ENCODE measurements around the gene EMC1.
"Not testable (repeated sequence)": the region's sequence is repeated elsewhere in the genome, so short reads cannot be mapped to it uniquely, and the experiment has no call there.

The EMC1 gene

GRCh38 chr1:19251305-19252196 is at the start of gene EMC1, which contains the start of gene MRTO4:
Gene EMC1 (minus strand): TSS chr1:19251524. CDS start chr1:19251509, 15 bp downstream.
Gene MRTO4 (plus strand): TSS chr1:19251805. CDS start chr1:19251836, 31 bp downstream.
- DNase-seq = peak; percentile 90

- DNase-seq = no peak
These were observed 48.9 kb upstream of the EMC1 start for GRCh38 chr1:19300211-19300610.

DNA sequence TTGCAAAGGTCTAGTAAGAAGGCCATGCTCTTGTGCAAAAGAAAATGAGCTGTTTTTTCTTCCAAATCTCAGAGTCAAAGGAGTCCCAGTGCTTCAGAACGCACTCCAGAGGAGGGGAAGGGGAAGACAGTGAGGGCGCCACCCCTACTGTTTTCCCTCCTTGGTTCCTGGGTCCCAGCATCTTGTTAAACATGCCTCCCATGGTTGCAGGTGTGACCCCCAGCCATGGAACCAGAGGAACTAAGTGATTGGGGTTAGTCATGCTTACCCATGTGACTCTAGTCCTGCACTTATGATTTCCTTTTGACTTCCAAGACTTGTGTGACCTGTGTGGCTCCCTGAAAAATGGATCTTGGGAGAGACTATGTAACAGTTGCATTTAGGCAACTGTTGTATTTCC is 43.3 kb upstream of the EMC1 start:
- no peak for DNase-seq

DNA sequence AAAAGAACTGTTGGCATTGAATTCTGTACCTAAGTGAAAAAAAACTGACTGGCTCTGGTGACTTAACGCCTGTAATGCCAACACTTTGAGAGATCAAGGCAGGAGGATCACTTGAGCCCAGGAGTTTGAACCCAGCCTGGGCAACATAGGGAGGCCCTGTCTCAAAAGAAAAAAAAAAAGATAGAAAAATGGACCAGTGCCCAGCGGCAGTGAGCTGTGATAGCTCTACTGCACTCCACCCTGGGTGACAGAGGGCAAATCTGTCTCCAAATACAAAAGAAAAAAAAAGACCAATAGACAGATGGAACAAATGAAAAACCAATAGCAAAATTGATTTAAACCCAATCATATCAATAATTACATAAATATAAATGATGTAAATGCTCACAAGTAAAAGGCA is 37.9 kb upstream of the EMC1 start:
- DNase-seq = no peak

- peak; percentile 60 for DNase-seq
These were observed 37.3 kb upstream of the EMC1 start, which contains the start of gene AKR7A3 for GRCh38 chr1:19288324-19289241. Gene AKR7A3 (minus strand): TSS chr1:19288770. CDS start chr1:19288709, 61 bp downstream.

- DNase-seq = no peak
These were observed 36.3 kb upstream of the EMC1 start for GRCh38 chr1:19287436-19288185.

GRCh38 chr1:19285807-19286206 is 34.5 kb upstream of the EMC1 start:
- DNase-seq = not testable (repeated sequence)

- DNase-seq = not testable (repeated sequence)
These were observed 34.0 kb upstream of the EMC1 start for GRCh38 chr1:19285366-19285765.

DNA sequence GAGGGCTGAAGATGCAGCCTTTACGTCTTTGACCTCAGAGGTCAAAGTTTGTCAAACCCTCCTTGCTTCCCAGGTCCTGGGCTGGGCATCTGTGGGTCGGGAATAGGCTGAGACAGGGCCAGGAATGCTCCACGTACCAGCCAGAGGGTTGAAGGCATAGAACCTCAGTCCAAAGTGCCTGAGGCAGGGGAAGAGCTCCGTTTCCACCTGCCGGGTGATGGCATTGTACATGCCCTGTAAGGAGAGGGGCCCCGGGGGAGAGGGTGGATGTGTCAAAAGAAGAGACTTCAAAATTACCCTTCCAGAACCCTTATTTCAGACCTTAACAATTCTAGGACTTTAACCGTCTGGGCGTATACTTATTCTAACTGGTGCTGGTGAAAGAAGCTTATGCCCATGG is 33.6 kb upstream of the EMC1 start:
- no peak for DNase-seq

DNA sequence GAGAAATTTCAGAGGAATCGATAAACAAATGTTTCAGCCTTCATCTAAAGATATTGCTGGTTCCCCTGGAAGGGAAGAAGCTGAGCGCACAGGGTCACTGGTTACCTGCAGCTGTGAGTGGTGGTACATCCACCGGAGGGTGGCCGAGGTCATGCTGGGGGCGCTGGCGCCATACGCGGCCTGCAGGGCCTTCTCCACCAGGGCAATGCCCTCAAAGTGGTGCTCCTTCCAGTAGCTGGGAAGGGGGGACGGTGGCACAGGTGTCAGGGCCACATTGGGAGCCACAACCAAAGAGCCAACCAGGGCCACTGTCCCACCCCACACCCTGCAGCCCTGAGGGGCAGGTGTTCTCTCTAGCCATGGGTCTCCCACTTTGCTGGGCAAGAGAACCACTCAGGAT is 32.6 kb upstream of the EMC1 start:
- no peak for DNase-seq

DNA sequence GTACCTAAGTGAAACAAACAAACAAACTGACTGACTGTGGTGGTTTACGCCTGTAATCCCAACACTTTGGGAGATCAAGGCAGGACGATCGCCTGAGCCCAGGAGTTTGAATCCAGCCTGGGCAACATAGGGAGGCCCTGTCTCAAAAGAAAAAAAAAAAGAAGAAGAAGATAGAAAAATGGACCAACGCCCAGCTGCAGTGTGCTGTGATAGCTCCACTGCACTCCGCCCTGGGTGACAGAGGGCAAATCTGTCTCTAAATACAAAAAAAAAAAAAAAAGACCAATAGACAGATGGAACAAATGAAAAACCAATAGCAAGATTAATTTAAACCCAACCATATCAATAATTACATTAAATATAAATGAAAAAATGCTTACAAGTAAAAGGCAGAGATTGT is 23.3 kb upstream of the EMC1 start:
- no peak for DNase-seq

- DNase-seq = not testable (repeated sequence)
These were observed 22.7 kb upstream of the EMC1 start for GRCh38 chr1:19273844-19274531.

DNA sequence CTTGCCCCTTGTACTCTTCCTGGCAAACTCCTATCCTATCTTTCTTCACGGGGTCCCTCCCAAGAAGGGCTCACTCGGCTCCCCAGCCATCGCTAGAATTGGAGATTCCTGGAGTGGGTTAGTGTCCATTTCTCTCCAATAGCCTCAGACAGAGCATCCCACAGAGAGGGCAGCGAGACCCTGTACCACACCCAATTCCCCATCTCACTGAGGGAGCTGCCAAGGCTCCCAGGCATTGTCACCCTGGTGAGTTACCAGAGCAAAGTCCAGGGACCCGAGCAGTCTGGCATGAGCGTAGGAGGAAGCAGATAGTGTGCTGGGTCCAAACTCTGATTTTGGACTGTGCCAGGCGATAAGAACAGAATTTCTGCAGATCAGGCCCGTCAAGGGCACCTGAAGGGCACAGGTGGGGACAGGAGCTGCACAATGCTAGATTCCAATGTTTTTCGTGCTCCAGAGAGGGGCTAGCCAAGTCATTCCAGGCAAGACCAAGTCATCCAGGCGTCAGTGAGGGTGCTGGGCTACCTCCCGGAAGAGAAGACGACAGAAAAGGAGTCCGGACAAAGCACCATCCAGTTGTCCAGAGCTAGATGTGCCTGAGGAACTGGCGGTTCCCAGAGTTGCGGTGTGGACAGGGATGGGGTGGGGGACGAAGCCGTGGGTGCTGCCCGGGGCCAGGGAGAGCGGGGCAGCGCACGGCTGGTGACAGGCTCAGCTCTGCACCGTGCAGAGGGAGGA is 22.0 kb upstream of the EMC1 start:
- DNase-seq = no peak

GRCh38 chr1:19272064-19272463 is 20.7 kb upstream of the EMC1 start:
- no peak for DNase-seq

- DNase-seq = not testable (repeated sequence)
These were observed 19.0 kb upstream of the EMC1 start for GRCh38 chr1:19270343-19270730.

- not testable (repeated sequence) for DNase-seq
These were observed 18.4 kb upstream of the EMC1 start for GRCh38 chr1:19269427-19270342.

DNA sequence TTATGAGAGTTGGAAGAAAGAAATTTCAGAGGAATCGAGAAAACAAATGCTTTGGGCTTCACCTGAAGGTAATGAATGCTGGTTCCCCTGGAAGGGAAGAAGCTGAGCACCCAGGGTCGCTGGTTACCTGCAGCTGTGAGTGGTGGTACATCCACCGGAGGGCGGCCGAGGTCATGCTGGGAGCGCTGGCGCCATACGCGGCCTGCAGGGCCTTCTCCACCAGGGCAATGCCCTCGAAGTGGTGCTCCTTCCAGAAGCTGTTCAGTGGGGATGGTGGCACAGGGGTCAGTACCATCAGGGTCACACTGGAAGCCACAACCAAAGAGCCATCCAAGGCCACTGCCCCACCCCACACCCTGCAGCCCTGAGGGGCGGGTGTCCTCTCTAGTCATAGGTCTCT is 17.1 kb upstream of the EMC1 start:
- DNase-seq = no peak

- DNase-seq = no peak
These were observed 11.4 kb upstream of the EMC1 start for GRCh38 chr1:19262744-19263143.

GRCh38 chr1:19262047-19262446 is 10.7 kb upstream of the EMC1 start:
- DNase-seq = no peak

Measured in suppressor macrophage treated with lipopolysaccharide for 4 hours (primary cell).